Muscle layer of duodenum (tissue), 2 donors: ENCODE measurements around the gene PFDN4.
"Not testable (repeated sequence)": the region's sequence is repeated elsewhere in the genome, so short reads cannot be mapped to it uniquely, and the experiment has no call there.

Source experiments
- H3K27ac ChIP-seq: one replicate; pipeline ENCODE4 v1.7.0; 2013; ENCODE audit warnings: mild to moderate bottlenecking, low read length
- H3K27me3 ChIP-seq: one replicate; pipeline ENCODE4 v1.7.0; 2013; ENCODE audit warnings: low read depth, mild to moderate bottlenecking, control low read depth, low read length
- H3K36me3 ChIP-seq, 2 donors: one replicate each; pipeline ENCODE4 v1.7.0; 2013; ENCODE audit warnings: low read length in 2 of 2, control low read depth in 1 of 2, mild to moderate bottlenecking in 1 of 2; ENCODE audit not compliant: insufficient read depth in 2 of 2, control insufficient read depth in 1 of 2
- H3K4me1 ChIP-seq, 2 donors: one replicate each; pipeline ENCODE4 v1.7.0; 2013; ENCODE audit warnings: low read length in 2 of 2, mild to moderate bottlenecking in 2 of 2, control low read depth in 1 of 2, moderate library complexity in 1 of 2; ENCODE audit not compliant: insufficient read depth in 2 of 2, control insufficient read depth in 1 of 2
- H3K4me3 ChIP-seq, 2 donors: one replicate each; pipeline ENCODE4 v1.7.0; 2013; ENCODE audit warnings: low read length in 2 of 2, low read depth in 1 of 2, mild to moderate bottlenecking in 1 of 2
- H3K9me3 ChIP-seq, 2 donors: one replicate each; pipeline ENCODE4 v1.7.0; 2013; ENCODE audit warnings: low read length in 2 of 2, control low read depth in 1 of 2, mild to moderate bottlenecking in 1 of 2; ENCODE audit not compliant: control insufficient read depth in 1 of 2
- donor health status: healthy.

The PFDN4 gene

GRCh38 chr20:54231036-54231435, 23.1 kb downstream of the PFDN4 start:
- no peak overlapping the region for H3K27ac ChIP-seq
- H3K4me1 ChIP-seq: no peaks in the 10 kb centered on the region
- peaks cover 0 to 5% of the 10 kb centered on the region in 2 donors for H3K9me3 ChIP-seq
- H3K4me3 ChIP-seq: no peak overlapping the region
- H3K36me3 ChIP-seq: no peaks in the 10 kb centered on the region
- H3K27me3 ChIP-seq: no peaks in the 10 kb centered on the region

- Histone ChIP-seq H3K4me1 (no peaks in the 10 kb centered on the region), H3K27me3 (no peaks in the 10 kb centered on the region), H3K4me3 (no peak overlapping the region), H3K9me3 (peaks cover 0 to 5% of the 10 kb centered on the region in 2 donors), H3K36me3 (no peaks in the 10 kb centered on the region), H3K27ac (no peak overlapping the region)
These were observed 27.1 kb downstream of the PFDN4 start for GRCh38 chr20:54234991-54235390.

GRCh38 chr20:54237116-54237943, 29.4 kb downstream of the PFDN4 start:
- Histone ChIP-seq H3K27ac (no peak overlapping the region), H3K27me3 (no peaks in the 10 kb centered on the region), H3K4me1 (no peaks in the 10 kb centered on the region), H3K9me3 (peaks cover 0 to 5% of the 10 kb centered on the region in 2 donors), H3K4me3 (no peak overlapping the region), H3K36me3 (no peaks in the 10 kb centered on the region)

- no peaks in the 10 kb centered on the region for H3K9me3 ChIP-seq
- H3K4me3 ChIP-seq: no peak overlapping the region
- H3K36me3 ChIP-seq: no peaks in the 10 kb centered on the region
- no peaks in the 10 kb centered on the region for H3K27me3 ChIP-seq
- H3K4me1 ChIP-seq: no peaks in the 10 kb centered on the region
- H3K27ac ChIP-seq: no peak overlapping the region
These were observed 36.2 kb downstream of the PFDN4 start for GRCh38 chr20:54244113-54244512.

GRCh38 chr20:54248705-54249104, 40.8 kb downstream of the PFDN4 start:
- not testable (repeated sequence) for H3K36me3 ChIP-seq, H3K9me3 ChIP-seq, H3K27ac ChIP-seq, H3K4me3 ChIP-seq, H3K4me1 ChIP-seq, H3K27me3 ChIP-seq

- no peaks in the 10 kb centered on the region for H3K36me3 ChIP-seq
- H3K27ac ChIP-seq: no peak overlapping the region
- H3K4me1 ChIP-seq: no peaks in the 10 kb centered on the region
- H3K9me3 ChIP-seq: no peaks in the 10 kb centered on the region
- H3K27me3 ChIP-seq: no peaks in the 10 kb centered on the region
- no peak overlapping the region for H3K4me3 ChIP-seq
These were observed 42.8 kb downstream of the PFDN4 start for GRCh38 chr20:54250691-54251090.

- no peaks in the 10 kb centered on the region for H3K27me3 ChIP-seq
- no peaks in the 10 kb centered on the region for H3K9me3 ChIP-seq
These were observed 43.2 kb downstream of the PFDN4 start for GRCh38 chr20:54251096-54251495.

GRCh38 chr20:54254596-54254995, 46.7 kb downstream of the PFDN4 start:
- no peaks in the 10 kb centered on the region for H3K9me3 ChIP-seq
- no peaks in the 10 kb centered on the region for H3K36me3 ChIP-seq
- no peaks in the 10 kb centered on the region for H3K4me1 ChIP-seq
- H3K27me3 ChIP-seq: no peaks in the 10 kb centered on the region
- H3K27ac ChIP-seq: no peak overlapping the region
- H3K4me3 ChIP-seq: no peak overlapping the region

More at GRCh38 chr20:54251096-54251495, 43.2 kb downstream of the PFDN4 start:
- Histone ChIP-seq H3K4me3 (no peak overlapping the region), H3K4me1 (no peaks in the 10 kb centered on the region), H3K36me3 (no peaks in the 10 kb centered on the region), H3K27ac (no peak overlapping the region)

GRCh38 chr20:54255157-54255556, 47.3 kb downstream of the PFDN4 start:
- Histone ChIP-seq H3K27me3 (no peaks in the 10 kb centered on the region), H3K36me3 (no peaks in the 10 kb centered on the region), H3K27ac (no peak overlapping the region), H3K4me1 (no peaks in the 10 kb centered on the region), H3K4me3 (no peak overlapping the region), H3K9me3 (no peaks in the 10 kb centered on the region)

GRCh38 chr20:54256202-54256601, 48.3 kb downstream of the PFDN4 start:
- no peaks in the 10 kb centered on the region for H3K36me3 ChIP-seq
- no peaks in the 10 kb centered on the region for H3K27me3 ChIP-seq
- H3K4me3 ChIP-seq: no peak overlapping the region
- H3K9me3 ChIP-seq: no peaks in the 10 kb centered on the region
- no peak overlapping the region for H3K27ac ChIP-seq
- no peaks in the 10 kb centered on the region for H3K4me1 ChIP-seq

GRCh38 chr20:54257071-54257816, 49.4 kb downstream of the PFDN4 start:
- no peak overlapping the region for H3K27ac ChIP-seq
- no peaks in the 10 kb centered on the region for H3K4me1 ChIP-seq
- H3K36me3 ChIP-seq: no peaks in the 10 kb centered on the region
- H3K4me3 ChIP-seq: no peak overlapping the region
- no peaks in the 10 kb centered on the region for H3K27me3 ChIP-seq
- H3K9me3 ChIP-seq: no peaks in the 10 kb centered on the region
